GM21529 (cell line): Measurements from ENCODE around the gene PTOV1.

Experiments used
- ATAC-seq: cut with Tn5 transposase; IDR thresholded peaks from one replicate; pipeline ENCODE4 v1.9.1; 2021; ENCODE audit not compliant: unreplicated experiment

The PTOV1 gene

GRCh38 chr19:49850487-49851342 lies at the start of gene PTOV1:
PTOV1 (plus strand) TSS chr19:49851159.
- peak; percentile 71 for ATAC-seq

- no peak for ATAC-seq
Measured at GRCh38 chr19:49801401-49801888, 49.5 kb upstream of the PTOV1 start.

GRCh38 chr19:49801966-49802661 lies 48.8 kb upstream of the PTOV1 start:
- no peak for ATAC-seq

GRCh38 chr19:49802836-49803528 lies 48.0 kb upstream of the PTOV1 start:
- ATAC-seq: no peak

- no peak for ATAC-seq
Measured at GRCh38 chr19:49803529-49803856, 47.5 kb upstream of the PTOV1 start.

- ATAC-seq: no peak
Measured at GRCh38 chr19:49805822-49806619, 44.9 kb upstream of the PTOV1 start.

GRCh38 chr19:49806620-49806959 lies 44.4 kb upstream of the PTOV1 start:
- no peak for ATAC-seq

- no peak for ATAC-seq
Measured at GRCh38 chr19:49807058-49807903, 43.7 kb upstream of the PTOV1 start.

- no peak for ATAC-seq
Measured at GRCh38 chr19:49807904-49808675, 42.9 kb upstream of the PTOV1 start.

GRCh38 chr19:49808711-49809159 lies 42.2 kb upstream of the PTOV1 start:
- no peak for ATAC-seq

- ATAC-seq: no peak
Measured at GRCh38 chr19:49809160-49809940, 41.6 kb upstream of the PTOV1 start.

GRCh38 chr19:49809941-49810389 lies 41.0 kb upstream of the PTOV1 start:
- ATAC-seq: no peak

- no peak for ATAC-seq
Measured at GRCh38 chr19:49811328-49811727, 39.6 kb upstream of the PTOV1 start.

- no peak for ATAC-seq
Measured at GRCh38 chr19:49812452-49812996, 38.4 kb upstream of the PTOV1 start.

- peak; percentile 51 for ATAC-seq
Measured at GRCh38 chr19:49812997-49813861, 37.7 kb upstream of the PTOV1 start, which contains the start of gene FUZ. FUZ (minus strand) TSS chr19:49813292; CDS start chr19:49813106, 186 bp downstream.

GRCh38 chr19:49814010-49814409 lies 36.9 kb upstream of the PTOV1 start:
- ATAC-seq: no peak

- no peak for ATAC-seq
Measured at GRCh38 chr19:49816590-49816989, 34.4 kb upstream of the PTOV1 start.
